HCT116 (cell line): ENCODE results near the gene MSL3. TPM values are rescaled to one million over a fixed set of nuclear protein-coding genes. Genes with fewer than 3 reads are reported as not detected.

Experiments used
- ATAC-seq: fragments of 200-7000 bp; cut with Tn5 transposase; 2 replicates; pipeline ENCODE4 v1.9.1; 2020; ENCODE audit warnings: mild to moderate bottlenecking, moderate library complexity
- BruUV-seq: library from RNA; stranded (reverse); fragments of 400-500 nt; replicated peaks from 2 replicates; lab custom pipeline; 2021; lab: Mats Ljungman, UMichigan
- CTCF ChIA-PET: fragments of 300-600 bp; sonication (Branson Sonifier 250); formaldehyde crosslinking; loops from one replicate; lab custom pipeline; 2021; ENCODE audit warnings: antibody characterized with exemption; lab: Charles Lee
- POLR2A ChIA-PET: fragments of 300-600, 350-600 bp; sonication (Branson Sonifier 250); formaldehyde crosslinking; loops from one replicate; lab custom pipeline; 2021; ENCODE audit warnings: antibody characterized with exemption; lab: Charles Lee
- RAD21 ChIA-PET, 2 experiments: fragments of 300-600 bp; sonication (Branson Sonifier 250); formaldehyde crosslinking; loops; one replicate each; lab custom pipeline; 2023; ENCODE audit warnings: low total read pairs in 2 of 2; ENCODE audit not compliant: uncharacterized antibody in 2 of 2, unreplicated experiment in 2 of 2, low non-redundant PET in 1 of 2; lab: Charles Lee
- DNase-seq: peaks from one replicate; pipeline ENCODE4 v3.0.0-alpha.2; 2010; ENCODE audit warnings: low read depth, low spot score
- H2AFZ ChIP-seq: fragments of 200-600 bp; shearing (Covaris generic), sonication (generic); 2 replicates; pipeline ENCODE4 v1.6.1; 2017; ENCODE audit warnings: low read depth, mixed run types, mixed read lengths, antibody characterized with exemption, low read length; ENCODE audit not compliant: poor library complexity, severe bottlenecking
- H3K27ac ChIP-seq: 2 replicates; pipeline ENCODE4 v1.5.1; 2012; ENCODE audit warnings: low read depth, low read length
- H3K27me3 ChIP-seq: fragments of 200-600 bp; sonication (generic); 2 replicates; pipeline ENCODE4 v1.6.1; 2016; ENCODE audit warnings: mixed run types, low read length, mixed read lengths; ENCODE audit not compliant: insufficient read depth
- H3K36me3 ChIP-seq, 2 experiments: fragments of 200-500 bp in 1 of 2; fragments of 200-600 bp in 1 of 2; sonication (Bioruptor generic) in 1 of 2; sonication (generic) in 1 of 2; 2 replicates each; pipeline versions ENCODE4 v1.5.1 to v1.6.1; 2014 to 2016; ENCODE audit warnings: low read length in 2 of 2, inconsistent platforms in 1 of 2, mixed read lengths in 1 of 2, mixed run types in 1 of 2; ENCODE audit not compliant: insufficient read depth in 2 of 2, control insufficient read depth in 1 of 2
- H3K4me1 ChIP-seq, 2 experiments: fragments of 200-600 bp in 1 of 2; sonication (generic) in 1 of 2; 2 replicates each; pipeline versions ENCODE4 v1.5.1 to v1.6.1; 2012 to 2017; ENCODE audit warnings: low read length in 2 of 2, inconsistent platforms in 1 of 2, mild to moderate bottlenecking in 1 of 2, mixed read lengths in 1 of 2, mixed run types in 1 of 2, moderate library complexity in 1 of 2; ENCODE audit not compliant: insufficient read depth in 2 of 2, control insufficient read depth in 1 of 2
- H3K4me2 ChIP-seq: fragments of 200-600 bp; sonication (generic); 2 replicates; pipeline ENCODE4 v1.6.1; 2017; ENCODE audit warnings: mixed run types, low read length, mixed read lengths
- H3K4me3 ChIP-seq, 2 experiments: fragments of 200-600 bp in 1 of 2; sonication (generic) in 1 of 2; replicated peaks in 1 of 2; 2 replicates each; pipeline ENCODE4 v1.5.1; 2011 to 2016; ENCODE audit warnings: low read length in 2 of 2, control low read depth in 1 of 2, low read depth in 1 of 2, mild to moderate bottlenecking in 1 of 2, mixed read lengths in 1 of 2, mixed run types in 1 of 2
- H3K79me2 ChIP-seq: fragments of 200-600 bp; sonication (generic); 2 replicates; pipeline ENCODE4 v1.6.1; 2017; ENCODE audit warnings: mild to moderate bottlenecking, mixed run types, low read length, moderate library complexity, mixed read lengths; ENCODE audit not compliant: insufficient read depth
- H3K9ac ChIP-seq: fragments of 200-600 bp; sonication (generic); 2 replicates; pipeline ENCODE4 v1.6.1; 2016; ENCODE audit warnings: low read length, mixed read lengths
- H3K9me2 ChIP-seq: fragments of 200-600 bp; sonication (generic), shearing (Covaris generic); 2 replicates; pipeline ENCODE4 v1.6.1; 2017; ENCODE audit warnings: mixed run types, mild to moderate bottlenecking, moderate library complexity; ENCODE audit not compliant: insufficient read depth
- H3K9me3 ChIP-seq, 2 experiments: fragments of 200-500 bp in 1 of 2; fragments of 200-600 bp in 1 of 2; sonication (Bioruptor generic) in 1 of 2; sonication (generic) in 1 of 2; 2 replicates each; pipeline ENCODE4 v1.6.1; 2014 to 2017; ENCODE audit warnings: low read length in 2 of 2, mixed read lengths in 2 of 2, inconsistent platforms in 1 of 2, low read depth in 1 of 2, mild to moderate bottlenecking in 1 of 2, mixed run types in 1 of 2, moderate library complexity in 1 of 2; ENCODE audit not compliant: control insufficient read depth in 1 of 2, insufficient read depth in 1 of 2
- H4K20me1 ChIP-seq: fragments of 200-600 bp; sonication (generic), shearing (Covaris generic); 2 replicates; pipeline ENCODE4 v1.6.1; 2017; ENCODE audit warnings: mixed run types, mild to moderate bottlenecking, moderate library complexity; ENCODE audit not compliant: insufficient read depth
- CBX3 ChIP-seq: IDR thresholded peaks from 2 replicates; pipeline ENCODE4 v1.6.1; 2012; ENCODE audit warnings: low read depth
- CEBPB ChIP-seq: IDR thresholded peaks from 2 replicates; pipeline ENCODE4 v1.6.1; 2012; ENCODE audit warnings: low read depth
- CTCF ChIP-seq, 3 experiments: fragments of 200-600 bp in 1 of 3; sonication (generic) in 1 of 3; IDR thresholded peaks in 2 of 3; conservative IDR thresholded peaks in 1 of 3; 2 replicates each; pipeline ENCODE4 v1.5.1; 2012 to 2017; ENCODE audit warnings: low read depth in 2 of 3, low read length in 2 of 3, antibody characterized with exemption in 1 of 3, borderline replicate concordance in 1 of 3, control low read depth in 1 of 3, mild to moderate bottlenecking in 1 of 3, mixed read lengths in 1 of 3, mixed run types in 1 of 3, moderate library complexity in 1 of 3; ENCODE audit not compliant: insufficient read depth in 1 of 3
- EGR1 ChIP-seq: IDR thresholded peaks from 2 replicates; pipeline ENCODE4 v1.6.1; 2012; ENCODE audit warnings: low read depth
- EZH2 ChIP-seq: fragments of 200-600 bp; sonication (generic); IDR thresholded peaks from 2 replicates; pipeline ENCODE4 v1.6.1; 2017; ENCODE audit warnings: antibody characterized with exemption, mixed run types
- EZH2phosphoT487 ChIP-seq: fragments of 200-600 bp; IDR thresholded peaks from 2 replicates; pipeline ENCODE4 v1.6.1; 2018; ENCODE audit warnings: antibody characterized with exemption, borderline replicate concordance
- FOSL1 ChIP-seq: IDR thresholded peaks from 2 replicates; pipeline ENCODE4 v1.6.1; 2012; ENCODE audit warnings: low read depth
- JUND ChIP-seq: IDR thresholded peaks from 2 replicates; pipeline ENCODE4 v1.6.1; 2012
- POLR2A ChIP-seq: IDR thresholded peaks from 2 replicates; pipeline ENCODE4 v1.7.0; 2011; ENCODE audit warnings: borderline replicate concordance; ENCODE audit not compliant: insufficient read depth, insufficient read length; ENCODE audit errors: extremely low read depth
- POLR2AphosphoS5 ChIP-seq: IDR thresholded peaks from 2 replicates; pipeline ENCODE4 v1.6.1; 2011; ENCODE audit warnings: mild to moderate bottlenecking, low read depth, low read length, moderate library complexity
- RAD21 ChIP-seq: IDR thresholded peaks from 2 replicates; pipeline ENCODE4 v1.6.1; 2012; ENCODE audit warnings: low read depth, mild to moderate bottlenecking
- SIN3A ChIP-seq: IDR thresholded peaks from 2 replicates; pipeline ENCODE4 v1.6.1; 2012; ENCODE audit warnings: low read depth
- SP1 ChIP-seq: IDR thresholded peaks from 2 replicates; pipeline ENCODE4 v1.6.1; 2012; ENCODE audit warnings: low read depth
- SRF ChIP-seq: IDR thresholded peaks from 2 replicates; pipeline ENCODE4 v1.6.1; 2012; ENCODE audit warnings: low read depth
- TCF7L2 ChIP-seq: IDR thresholded peaks from 2 replicates; pipeline ENCODE4 v1.7.0; 2011; ENCODE audit warnings: borderline replicate concordance, inconsistent platforms; ENCODE audit not compliant: insufficient read depth, insufficient read length; ENCODE audit errors: extremely low read depth
- ZBTB33 ChIP-seq: IDR thresholded peaks from 2 replicates; pipeline ENCODE4 v1.6.1; 2011; ENCODE audit warnings: mild to moderate bottlenecking, low read length, moderate library complexity; ENCODE audit not compliant: insufficient replicate concordance; ENCODE audit errors: extremely low read depth
- ZFX ChIP-seq: fragments of 450-650 bp; IDR thresholded peaks from 2 replicates; pipeline ENCODE4 v1.6.1; 2017
- intact Hi-C: fragments of 100-400 bp; cut with micrococcal nuclease; formaldehyde crosslinking; loops from 2 replicates; pipeline ENCODE4 v1.10.0; 2022
- total RNA-seq: library from RNA; stranded (reverse); gene quantifications from one replicate; pipeline ENCODE4 v1.2.1, GENCODE V29; 2021; ENCODE audit not compliant: unreplicated experiment
- TF ChIP-seq, protein P1 (sequence below): IDR thresholded peaks from 2 replicates; pipeline ENCODE4 v1.6.1; 2012; ENCODE audit warnings: low read depth
- TF ChIP-seq, protein P2 (sequence below): IDR thresholded peaks from 2 replicates; pipeline ENCODE4 v1.6.1; 2012
- TF ChIP-seq, protein P3 (sequence below): IDR thresholded peaks from 2 replicates; pipeline ENCODE4 v1.6.1; 2012

The MSL3 gene
- total RNA-seq, 1 experiment from 2014 or later, result 12.0 TPM

DNA sequence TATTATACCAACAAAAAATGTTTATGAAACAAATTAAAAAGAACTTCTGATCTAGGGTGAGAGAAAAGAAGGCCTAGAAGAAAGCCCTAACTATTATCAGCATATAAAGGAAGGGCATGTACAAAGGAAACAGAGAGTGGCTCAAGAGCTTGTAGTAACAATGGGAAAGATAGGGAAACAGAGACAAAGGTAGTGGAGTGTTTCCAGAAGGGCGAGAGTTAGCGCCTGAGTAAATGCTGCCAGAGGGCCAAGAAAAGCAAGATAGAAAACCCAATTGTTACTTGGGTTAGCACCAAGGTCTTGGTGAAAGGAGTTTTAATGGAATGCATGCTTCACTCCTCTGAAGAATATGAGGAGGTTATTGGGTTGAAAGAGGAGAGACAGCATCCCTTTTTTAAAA is 16.5 kb upstream of the MSL3 start:
- Histone ChIP-seq H3K27me3 (no peaks in the 10 kb centered on the region), H3K79me2 (no peaks in the 10 kb centered on the region), H3K36me3 (no peaks in the 10 kb centered on the region), H3K9ac (no peak overlapping the region), H3K4me2 (no peak overlapping the region), H4K20me1 (no peaks in the 10 kb centered on the region), H3K4me3 (no peak overlapping the region), H2AFZ (no peak overlapping the region), H3K4me1 (no peaks in the 10 kb centered on the region), H3K9me3 (no peaks in the 10 kb centered on the region), H3K9me2 (no peaks in the 10 kb centered on the region)
- POLR2A ChIA-PET, result no interaction called here
- BruUV-seq, result no TSS peak
- intact Hi-C loops, result no loop called here
- DNase-seq, result no peak
- ATAC-seq, result no peak
- TF ChIP-seq JUND, result no peak
- no peak for TF ChIP-seq POLR2AphosphoS5
- TF ChIP-seq, protein P1, sequence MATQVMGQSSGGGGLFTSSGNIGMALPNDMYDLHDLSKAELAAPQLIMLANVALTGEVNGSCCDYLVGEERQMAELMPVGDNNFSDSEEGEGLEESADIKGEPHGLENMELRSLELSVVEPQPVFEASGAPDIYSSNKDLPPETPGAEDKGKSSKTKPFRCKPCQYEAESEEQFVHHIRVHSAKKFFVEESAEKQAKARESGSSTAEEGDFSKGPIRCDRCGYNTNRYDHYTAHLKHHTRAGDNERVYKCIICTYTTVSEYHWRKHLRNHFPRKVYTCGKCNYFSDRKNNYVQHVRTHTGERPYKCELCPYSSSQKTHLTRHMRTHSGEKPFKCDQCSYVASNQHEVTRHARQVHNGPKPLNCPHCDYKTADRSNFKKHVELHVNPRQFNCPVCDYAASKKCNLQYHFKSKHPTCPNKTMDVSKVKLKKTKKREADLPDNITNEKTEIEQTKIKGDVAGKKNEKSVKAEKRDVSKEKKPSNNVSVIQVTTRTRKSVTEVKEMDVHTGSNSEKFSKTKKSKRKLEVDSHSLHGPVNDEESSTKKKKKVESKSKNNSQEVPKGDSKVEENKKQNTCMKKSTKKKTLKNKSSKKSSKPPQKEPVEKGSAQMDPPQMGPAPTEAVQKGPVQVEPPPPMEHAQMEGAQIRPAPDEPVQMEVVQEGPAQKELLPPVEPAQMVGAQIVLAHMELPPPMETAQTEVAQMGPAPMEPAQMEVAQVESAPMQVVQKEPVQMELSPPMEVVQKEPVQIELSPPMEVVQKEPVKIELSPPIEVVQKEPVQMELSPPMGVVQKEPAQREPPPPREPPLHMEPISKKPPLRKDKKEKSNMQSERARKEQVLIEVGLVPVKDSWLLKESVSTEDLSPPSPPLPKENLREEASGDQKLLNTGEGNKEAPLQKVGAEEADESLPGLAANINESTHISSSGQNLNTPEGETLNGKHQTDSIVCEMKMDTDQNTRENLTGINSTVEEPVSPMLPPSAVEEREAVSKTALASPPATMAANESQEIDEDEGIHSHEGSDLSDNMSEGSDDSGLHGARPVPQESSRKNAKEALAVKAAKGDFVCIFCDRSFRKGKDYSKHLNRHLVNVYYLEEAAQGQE, result no peak
- no peak for TF ChIP-seq CBX3
- no peak for TF ChIP-seq FOSL1
- no peak for TF ChIP-seq SIN3A
- TF ChIP-seq CTCF (IDR thresholded peaks at IDR 0.05 in 2 of 3, conservative IDR thresholded peaks at IDR 0.05 in 1 of 3; ENCODE audit: borderline replicate concordance in 1 of 3, insufficient read depth in 1 of 3, low read depth in 2 of 3, low read length in 2 of 3), result no peak
- no peak for TF ChIP-seq TCF7L2
- TF ChIP-seq, protein P2, sequence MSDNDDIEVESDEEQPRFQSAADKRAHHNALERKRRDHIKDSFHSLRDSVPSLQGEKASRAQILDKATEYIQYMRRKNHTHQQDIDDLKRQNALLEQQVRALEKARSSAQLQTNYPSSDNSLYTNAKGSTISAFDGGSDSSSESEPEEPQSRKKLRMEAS, result no peak
- TF ChIP-seq ZBTB33, result no peak
- TF ChIP-seq SP1, result no peak
- TF ChIP-seq ZFX, result no peak
- no peak for TF ChIP-seq SRF
- TF ChIP-seq POLR2A, result no peak
- TF ChIP-seq, protein P3, sequence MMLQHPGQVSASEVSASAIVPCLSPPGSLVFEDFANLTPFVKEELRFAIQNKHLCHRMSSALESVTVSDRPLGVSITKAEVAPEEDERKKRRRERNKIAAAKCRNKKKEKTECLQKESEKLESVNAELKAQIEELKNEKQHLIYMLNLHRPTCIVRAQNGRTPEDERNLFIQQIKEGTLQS, result no peak
- TF ChIP-seq EZH2phosphoT487, result no peak
- no peak for TF ChIP-seq RAD21
- TF ChIP-seq EZH2, result no peak
- no peak for TF ChIP-seq CEBPB
- no peak for TF ChIP-seq EGR1
- TF ChIP-seq, all 23 proteins: peak for 0
- ChIA-PET CTCF (no interaction called here), RAD21 (no interaction called here)
- no peak overlapping the region for H3K27ac ChIP-seq
